GM18909 (cell line): Measurements from ENCODE around the gene MAPK4.
"Not testable (repeated sequence)": the region's sequence is repeated elsewhere in the genome, so short reads cannot be mapped to it uniquely, and the experiment has no call there.

ENCODE experiments used
- ATAC-seq: cut with Tn5 transposase; IDR thresholded peaks from one replicate; pipeline ENCODE4 v1.9.1; 2021; ENCODE audit warnings: mild to moderate bottlenecking; ENCODE audit not compliant: unreplicated experiment, poor library complexity

MAPK4 gene

GRCh38 chr18:50742952-50743351 is 183.1 kb downstream of the MAPK4 start:
- no peak for ATAC-seq

GRCh38 chr18:50744253-50744652 is 184.4 kb downstream of the MAPK4 start:
- ATAC-seq, result no peak

- ATAC-seq, result no peak
Observed at GRCh38 chr18:50745945-50746344, 186.1 kb downstream of the MAPK4 start.

GRCh38 chr18:50747849-50748242 is 188.0 kb downstream of the MAPK4 start:
- no peak for ATAC-seq

- ATAC-seq, result no peak
Observed at GRCh38 chr18:50748243-50749229, 188.6 kb downstream of the MAPK4 start.

- ATAC-seq, result no peak
Observed at GRCh38 chr18:50749421-50749820, 189.5 kb downstream of the MAPK4 start.

GRCh38 chr18:50749945-50750344 is 190.1 kb downstream of the MAPK4 start:
- no peak for ATAC-seq

- no peak for ATAC-seq
Observed at GRCh38 chr18:50750546-50750945, 190.7 kb downstream of the MAPK4 start.

- ATAC-seq, result no peak
Observed at GRCh38 chr18:50751490-50751889, 191.6 kb downstream of the MAPK4 start.

GRCh38 chr18:50751947-50752346 is 192.1 kb downstream of the MAPK4 start:
- ATAC-seq, result no peak

- ATAC-seq, result no peak
Observed at GRCh38 chr18:50753311-50753710, 193.4 kb downstream of the MAPK4 start.

GRCh38 chr18:50754297-50754696 is 194.4 kb downstream of the MAPK4 start:
- ATAC-seq, result no peak

GRCh38 chr18:50757358-50757757 is 197.5 kb downstream of the MAPK4 start:
- ATAC-seq, result no peak

GRCh38 chr18:50769463-50769862 is 209.6 kb downstream of the MAPK4 start:
- no peak for ATAC-seq

GRCh38 chr18:50775207-50775606 is 215.3 kb downstream of the MAPK4 start:
- ATAC-seq, result no peak

GRCh38 chr18:50775726-50776125 is 215.8 kb downstream of the MAPK4 start:
- no peak for ATAC-seq

GRCh38 chr18:50776383-50776782 is 216.5 kb downstream of the MAPK4 start:
- ATAC-seq, result no peak

GRCh38 chr18:50779021-50779420 is 219.1 kb downstream of the MAPK4 start:
- not testable (repeated sequence) for ATAC-seq
